ENCODE data around the gene MIP. TPM values are rescaled to one million over a fixed set of nuclear protein-coding genes. Genes with fewer than 3 reads are reported as not detected.

Gene MIP
- total RNA-seq, 1 donor from 2014 or later: not detected

DNA sequence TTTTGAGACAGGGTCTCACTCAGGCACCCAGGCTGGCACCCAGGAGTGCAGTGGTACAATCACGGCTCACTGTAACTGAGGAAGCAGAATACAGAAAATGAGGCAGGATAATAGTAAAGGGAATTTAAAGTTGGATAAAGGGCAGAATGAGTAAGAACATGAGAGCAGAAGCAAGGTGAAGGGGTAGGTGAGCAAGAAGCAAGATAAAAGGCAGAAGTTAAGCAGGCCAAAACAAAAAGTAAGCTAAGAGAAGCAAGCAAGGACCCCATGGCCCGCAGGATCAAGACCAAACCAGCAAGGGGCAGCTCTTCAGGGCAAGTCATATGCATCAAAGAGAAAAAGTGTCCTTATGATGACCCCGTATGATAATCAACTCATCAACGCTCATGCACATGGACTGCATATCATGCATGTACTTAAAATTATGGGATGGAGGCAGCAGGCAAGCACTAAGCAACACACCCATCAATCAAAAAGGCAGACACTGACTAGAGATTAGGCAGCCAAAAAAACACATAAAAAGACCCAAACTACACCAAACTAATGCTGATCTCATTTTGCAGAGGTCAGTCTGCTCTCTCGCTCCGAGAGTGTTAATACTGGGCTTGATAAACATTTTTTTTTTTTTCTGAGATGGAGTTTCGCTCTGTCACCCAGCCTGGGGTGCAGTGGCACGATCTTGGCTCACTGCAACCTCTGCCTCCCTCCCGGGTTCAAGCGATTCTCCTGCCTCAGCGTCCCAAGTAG lies 16.9 kb downstream of the MIP start:
- Histone ChIP-seq H3K36me3 (no peaks in the 10 kb centered on the region), H3K4me3 (no peak overlapping the region), H3K4me1 (no peaks in the 10 kb centered on the region), H3K9me3 (no peaks in the 10 kb centered on the region), H3K27me3 (no peaks in the 10 kb centered on the region), H3K27ac (no peak overlapping the region)
- DNase-seq (ENCODE audit: extremely low spot score in 2 of 2): no peak
- intact Hi-C loops (cut with DNase I): no loop called here
- TF ChIP-seq, protein P1, sequence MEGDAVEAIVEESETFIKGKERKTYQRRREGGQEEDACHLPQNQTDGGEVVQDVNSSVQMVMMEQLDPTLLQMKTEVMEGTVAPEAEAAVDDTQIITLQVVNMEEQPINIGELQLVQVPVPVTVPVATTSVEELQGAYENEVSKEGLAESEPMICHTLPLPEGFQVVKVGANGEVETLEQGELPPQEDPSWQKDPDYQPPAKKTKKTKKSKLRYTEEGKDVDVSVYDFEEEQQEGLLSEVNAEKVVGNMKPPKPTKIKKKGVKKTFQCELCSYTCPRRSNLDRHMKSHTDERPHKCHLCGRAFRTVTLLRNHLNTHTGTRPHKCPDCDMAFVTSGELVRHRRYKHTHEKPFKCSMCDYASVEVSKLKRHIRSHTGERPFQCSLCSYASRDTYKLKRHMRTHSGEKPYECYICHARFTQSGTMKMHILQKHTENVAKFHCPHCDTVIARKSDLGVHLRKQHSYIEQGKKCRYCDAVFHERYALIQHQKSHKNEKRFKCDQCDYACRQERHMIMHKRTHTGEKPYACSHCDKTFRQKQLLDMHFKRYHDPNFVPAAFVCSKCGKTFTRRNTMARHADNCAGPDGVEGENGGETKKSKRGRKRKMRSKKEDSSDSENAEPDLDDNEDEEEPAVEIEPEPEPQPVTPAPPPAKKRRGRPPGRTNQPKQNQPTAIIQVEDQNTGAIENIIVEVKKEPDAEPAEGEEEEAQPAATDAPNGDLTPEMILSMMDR (IDR thresholded peaks at IDR 0.05): no peak
- no peak for TF ChIP-seq POLR2A (IDR thresholded peaks at IDR 0.05)
- no peak for TF ChIP-seq POLR2AphosphoS5 (IDR thresholded peaks at IDR 0.05; ENCODE audit: insufficient read depth in 1 of 2, low read depth in 1 of 2)

- Histone ChIP-seq H3K4me1 (no peaks in the 10 kb centered on the region), H3K36me3 (peaks cover 0 to 9% of the 10 kb centered on the region in 2 donors), H3K27ac (no peak overlapping the region), H3K27me3 (no peaks in the 10 kb centered on the region), H3K9me3 (no peaks in the 10 kb centered on the region), H3K4me3 (no peak overlapping the region)
- no peak for TF ChIP-seq POLR2A (IDR thresholded peaks at IDR 0.05)
- no peak for DNase-seq (ENCODE audit: extremely low spot score in 2 of 2)
- intact Hi-C loops (cut with DNase I): no loop called here
Observed at GRCh38 chr12:56434828-56435227, 19.6 kb downstream of the MIP start.

DNA sequence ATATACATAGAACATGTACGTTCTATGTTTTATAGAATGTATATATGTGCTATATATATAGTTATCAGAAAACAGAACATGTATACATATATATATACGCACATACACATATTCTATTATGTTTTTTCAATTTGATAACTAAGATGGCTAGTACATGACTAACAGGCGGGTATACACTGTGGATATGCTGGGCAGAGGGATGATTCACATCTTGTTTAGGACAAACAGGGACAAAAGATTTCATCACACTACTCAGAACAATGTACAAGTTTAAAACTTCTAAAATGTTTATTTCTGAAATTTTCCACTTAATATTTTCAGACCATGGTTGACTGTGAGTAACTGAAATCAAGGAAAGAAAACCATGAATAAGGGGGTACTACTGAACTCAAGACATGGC lies 22.6 kb downstream of the MIP start:
- peaks cover 0 to 9% of the 10 kb centered on the region in 2 donors for H3K36me3 ChIP-seq
- no peak for DNase-seq (ENCODE audit: extremely low spot score in 2 of 2)
- no peak overlapping the region for H3K27ac ChIP-seq
- no peak for TF ChIP-seq POLR2A (IDR thresholded peaks at IDR 0.05)
- TF ChIP-seq POLR2AphosphoS5 (IDR thresholded peaks at IDR 0.05; ENCODE audit: insufficient read depth in 1 of 2, low read depth in 1 of 2): no peak
- TF ChIP-seq, protein P1 (IDR thresholded peaks at IDR 0.05): no peak
- intact Hi-C loops (cut with DNase I): no loop called here
- no peaks in the 10 kb centered on the region for H3K27me3 ChIP-seq
- H3K4me1 ChIP-seq: no peaks in the 10 kb centered on the region
- H3K9me3 ChIP-seq: no peaks in the 10 kb centered on the region
- H3K4me3 ChIP-seq: no peak overlapping the region

DNA sequence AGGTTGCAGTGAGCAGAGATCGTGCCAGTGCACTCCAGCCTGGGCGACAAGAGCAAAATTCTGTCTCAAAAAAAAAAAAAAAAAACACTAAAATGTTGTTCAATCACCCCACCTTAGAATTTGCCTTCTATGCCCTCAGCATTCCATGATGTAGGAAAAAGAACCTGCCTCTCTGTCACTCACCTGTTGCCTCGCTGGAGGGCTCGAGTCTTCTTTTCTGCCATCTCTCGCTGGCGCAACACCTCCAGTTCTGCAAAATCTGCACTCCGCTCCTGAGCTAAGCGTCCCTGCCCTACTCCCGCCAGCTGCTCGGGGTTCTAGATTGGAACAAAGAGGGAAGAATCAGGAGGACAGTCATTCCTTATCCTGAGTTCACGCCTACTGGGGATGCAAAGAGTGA lies 23.2 kb downstream of the MIP start:
- Histone ChIP-seq H3K27me3 (no peaks in the 10 kb centered on the region), H3K9me3 (no peaks in the 10 kb centered on the region), H3K4me1 (no peaks in the 10 kb centered on the region), H3K27ac (no peak overlapping the region), H3K36me3 (peaks cover 0 to 9% of the 10 kb centered on the region in 2 donors), H3K4me3 (no peak overlapping the region)
- TF ChIP-seq POLR2AphosphoS5 (IDR thresholded peaks at IDR 0.05; ENCODE audit: insufficient read depth in 1 of 2, low read depth in 1 of 2) (no peak), POLR2A (IDR thresholded peaks at IDR 0.05) (no peak)
- TF ChIP-seq, protein P1 (IDR thresholded peaks at IDR 0.05): no peak
- no peak for DNase-seq (ENCODE audit: extremely low spot score in 2 of 2)
- intact Hi-C loops (cut with DNase I): no loop called here

DNA sequence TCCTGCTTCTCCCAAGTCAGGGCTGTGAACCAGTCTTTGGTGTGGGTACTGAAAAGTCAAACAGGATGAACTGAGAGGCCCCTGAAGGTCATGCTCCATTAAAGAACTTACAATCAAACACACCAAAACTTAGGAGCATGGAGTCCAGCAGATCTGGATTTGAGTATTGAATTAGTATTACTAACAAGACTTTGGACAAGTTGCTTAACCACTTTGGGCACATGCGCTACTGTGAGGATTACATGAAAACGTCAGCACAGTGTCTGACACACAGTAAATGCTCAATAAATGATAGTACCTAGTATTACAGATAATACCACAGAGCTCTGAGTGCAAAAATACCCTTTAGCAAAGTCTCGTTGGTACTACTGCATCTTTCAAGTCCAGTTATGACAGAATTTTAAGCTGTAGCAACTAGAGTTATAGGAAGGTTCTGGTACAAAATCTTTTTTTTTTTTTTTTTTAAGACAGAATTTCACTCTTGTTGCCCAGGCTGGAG lies 28.5 kb downstream of the MIP start:
- Histone ChIP-seq H3K36me3 (peaks cover 0 to 22% of the 10 kb centered on the region in 2 donors), H3K27me3 (no peaks in the 10 kb centered on the region), H3K9me3 (no peaks in the 10 kb centered on the region), H3K27ac (no peak overlapping the region), H3K4me3 (no peak overlapping the region), H3K4me1 (no peaks in the 10 kb centered on the region)
- TF ChIP-seq, protein P1 (IDR thresholded peaks at IDR 0.05): no peak
- no peak for TF ChIP-seq POLR2AphosphoS5 (IDR thresholded peaks at IDR 0.05; ENCODE audit: insufficient read depth in 1 of 2, low read depth in 1 of 2)
- intact Hi-C loops (cut with DNase I): no loop called here
- DNase-seq (ENCODE audit: extremely low spot score in 2 of 2): no peak

All from vagina (tissue), 2 donors.